HPDE6-E6E7 (cell line): ENCODE results near the gene CBFA2T3.
"Not testable (repeated sequence)": the region's sequence is repeated elsewhere in the genome, so short reads cannot be mapped to it uniquely, and the experiment has no call there.

Source experiments
- DNase-seq: peaks from one replicate; pipeline ENCODE4 v3.0.0; 2011; ENCODE audit warnings: missing footprints; ENCODE audit errors: extremely low spot score

The CBFA2T3 gene

GRCh38 chr16:88923450-88923849, 53.6 kb downstream of the CBFA2T3 start:
- DNase-seq, result no peak

GRCh38 chr16:88922826-88923410, 54.1 kb downstream of the CBFA2T3 start:
- no peak for DNase-seq

DNA sequence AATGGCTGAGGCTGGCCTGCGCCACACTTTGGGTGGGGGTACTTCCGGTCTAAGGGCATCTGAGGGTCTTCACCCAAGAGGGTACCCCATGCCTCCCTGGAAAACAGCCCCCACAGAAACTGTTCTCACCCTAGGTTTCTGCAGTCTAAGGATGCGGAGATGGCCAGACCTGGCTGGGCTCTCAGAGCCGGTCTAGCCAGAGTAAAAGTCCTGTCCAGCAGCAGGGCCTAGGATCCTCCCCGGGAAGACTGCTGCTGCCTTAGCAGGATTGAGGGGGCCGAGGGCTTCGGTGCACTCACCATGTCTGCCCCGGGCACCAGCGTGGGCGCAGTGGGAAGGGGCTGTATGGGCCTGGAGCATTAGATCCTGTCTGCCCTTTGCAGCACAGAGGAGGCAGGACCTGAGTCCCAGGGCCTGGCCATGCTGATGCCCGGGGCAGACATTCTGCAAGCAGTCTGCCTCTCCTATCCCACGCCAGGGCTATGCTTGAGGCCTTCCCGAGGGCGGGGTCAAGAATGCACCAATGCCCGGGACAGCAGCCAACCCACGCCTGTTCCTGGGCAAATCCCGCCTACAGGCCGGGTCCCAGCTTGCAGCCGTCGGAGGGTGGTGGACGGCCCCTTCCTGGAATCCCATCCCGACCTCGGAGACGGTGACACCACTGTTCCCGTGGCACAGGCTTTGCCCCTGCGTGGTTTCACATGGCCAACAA, 54.7 kb downstream of the CBFA2T3 start:
- DNase-seq, result no peak

DNA sequence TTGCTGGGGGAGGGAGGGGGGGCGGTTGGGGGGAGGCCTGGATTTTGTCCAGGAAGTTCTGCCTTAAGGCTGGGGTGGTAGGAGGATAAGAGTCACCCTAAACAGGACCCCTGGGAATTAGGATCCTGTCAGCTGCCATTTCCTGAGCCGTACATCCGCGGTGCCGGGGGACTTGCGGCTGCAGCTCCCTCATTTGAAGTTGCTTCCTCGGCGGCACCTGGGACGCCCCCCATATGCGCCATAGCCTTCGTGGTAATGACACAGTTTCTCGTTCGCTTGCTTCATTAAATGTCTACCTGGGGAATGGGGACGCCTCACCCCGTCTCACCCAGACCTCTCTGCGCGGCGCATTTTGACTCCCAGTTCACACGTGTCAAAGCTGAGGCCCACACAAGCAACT, 55.4 kb downstream of the CBFA2T3 start:
- DNase-seq, result no peak

DNA sequence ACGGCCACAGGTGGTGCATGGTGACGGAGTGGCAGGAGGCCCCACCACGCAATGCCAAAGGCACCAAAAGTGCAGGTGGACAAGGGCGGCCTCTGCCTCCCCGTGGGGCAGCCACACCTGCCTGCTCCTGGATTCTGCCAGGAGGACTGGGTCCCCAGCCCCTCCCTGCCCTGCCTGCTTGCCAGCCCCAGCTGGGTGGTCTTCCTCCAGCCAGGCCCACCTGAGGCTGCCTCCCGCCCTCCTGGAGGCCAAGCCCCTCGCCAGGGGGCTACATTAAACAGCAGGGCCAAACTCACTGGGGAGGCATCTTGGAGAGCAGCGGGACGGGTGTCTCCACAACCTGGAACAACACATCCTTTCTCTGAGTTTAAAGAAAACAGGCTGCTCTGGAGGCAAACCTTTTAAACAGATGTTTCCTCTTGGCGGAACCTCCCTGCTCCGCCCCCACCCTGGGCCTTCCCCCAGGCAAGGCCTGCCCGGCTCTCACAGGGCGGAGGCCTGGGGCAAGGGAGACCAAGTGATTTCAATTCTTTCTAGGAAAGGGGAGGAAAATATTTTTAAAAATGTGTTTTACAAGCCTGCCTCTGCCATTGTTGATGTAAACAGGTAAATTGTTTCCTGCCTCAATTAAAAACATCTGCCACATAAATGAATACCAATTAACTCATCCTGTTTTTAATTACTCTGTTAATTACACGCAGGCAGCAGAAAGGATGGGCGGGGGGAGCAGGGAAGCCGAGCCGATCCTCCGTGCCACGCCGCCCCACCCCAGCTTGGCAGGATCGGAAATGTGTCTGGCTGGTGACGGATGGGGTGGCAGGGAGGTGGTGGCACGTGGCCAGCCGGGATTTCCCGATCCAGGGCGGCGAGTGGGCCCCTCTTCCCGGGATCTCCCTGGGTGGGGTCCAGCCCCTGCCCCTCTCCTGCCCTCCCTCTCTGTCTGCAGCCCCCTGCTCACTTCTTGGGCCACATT, 56.1 kb downstream of the CBFA2T3 start:
- no peak for DNase-seq

- no peak for DNase-seq
Measured at GRCh38 chr16:88919936-88920335, 57.1 kb downstream of the CBFA2T3 start.

DNA sequence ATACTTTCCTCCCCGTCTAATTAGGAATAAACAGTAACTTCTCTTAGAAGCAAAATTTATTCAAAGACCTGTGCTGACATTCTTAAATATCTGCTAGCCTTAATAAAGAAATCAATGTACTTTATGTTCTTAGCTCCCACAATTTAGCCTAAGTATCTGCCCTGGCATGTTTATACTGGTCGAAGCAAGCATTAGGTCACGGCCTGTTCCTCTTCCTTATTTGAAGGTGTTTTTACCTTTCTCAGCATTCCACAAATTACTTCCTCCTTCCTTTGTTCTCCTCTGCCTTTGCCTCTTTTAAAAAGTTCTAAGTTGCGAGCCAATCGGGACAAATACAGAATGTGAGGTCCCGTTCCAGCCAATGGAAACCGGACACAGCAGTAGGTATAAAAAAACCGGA, 58.1 kb downstream of the CBFA2T3 start:
- DNase-seq, result not testable (repeated sequence)

GRCh38 chr16:88917915-88918627, 58.9 kb downstream of the CBFA2T3 start:
- no peak for DNase-seq

DNA sequence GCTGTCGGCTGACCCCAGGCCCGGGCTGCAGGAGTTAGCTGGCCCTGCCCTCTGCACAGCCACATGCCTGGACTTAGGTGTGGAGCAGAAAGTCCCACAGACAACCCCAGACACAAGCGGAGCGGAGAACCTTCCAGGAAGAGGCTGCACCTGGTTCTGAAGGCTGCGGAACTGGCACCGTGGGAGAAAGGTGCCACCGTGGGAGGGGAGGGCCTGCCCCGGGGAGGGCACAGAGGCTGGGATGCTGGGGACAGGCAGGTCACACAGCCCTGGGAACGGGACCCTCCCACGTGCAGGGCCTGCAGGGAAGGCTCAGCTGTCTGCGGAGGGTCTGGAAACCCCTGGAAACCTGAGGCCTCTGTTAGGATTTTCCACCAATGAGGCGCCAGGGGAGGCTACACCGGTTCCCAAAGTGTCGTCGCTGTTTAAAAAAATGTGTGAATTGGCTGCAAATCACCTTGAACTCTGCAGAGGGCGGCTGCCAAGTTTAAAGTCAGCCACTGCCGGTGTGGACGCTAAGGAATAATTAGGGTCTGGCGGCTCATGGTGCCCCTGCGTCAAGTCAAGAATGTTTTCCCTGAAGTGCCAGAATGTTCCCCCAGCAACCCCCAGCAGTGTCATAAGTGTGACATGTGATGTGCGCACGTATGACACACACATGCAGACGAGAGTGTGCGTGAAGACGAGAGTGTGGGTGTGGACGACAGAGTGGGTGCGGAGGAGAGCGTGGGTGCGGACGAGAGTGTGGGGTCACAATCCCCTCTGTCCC, 59.7 kb downstream of the CBFA2T3 start:
- no peak for DNase-seq

DNA sequence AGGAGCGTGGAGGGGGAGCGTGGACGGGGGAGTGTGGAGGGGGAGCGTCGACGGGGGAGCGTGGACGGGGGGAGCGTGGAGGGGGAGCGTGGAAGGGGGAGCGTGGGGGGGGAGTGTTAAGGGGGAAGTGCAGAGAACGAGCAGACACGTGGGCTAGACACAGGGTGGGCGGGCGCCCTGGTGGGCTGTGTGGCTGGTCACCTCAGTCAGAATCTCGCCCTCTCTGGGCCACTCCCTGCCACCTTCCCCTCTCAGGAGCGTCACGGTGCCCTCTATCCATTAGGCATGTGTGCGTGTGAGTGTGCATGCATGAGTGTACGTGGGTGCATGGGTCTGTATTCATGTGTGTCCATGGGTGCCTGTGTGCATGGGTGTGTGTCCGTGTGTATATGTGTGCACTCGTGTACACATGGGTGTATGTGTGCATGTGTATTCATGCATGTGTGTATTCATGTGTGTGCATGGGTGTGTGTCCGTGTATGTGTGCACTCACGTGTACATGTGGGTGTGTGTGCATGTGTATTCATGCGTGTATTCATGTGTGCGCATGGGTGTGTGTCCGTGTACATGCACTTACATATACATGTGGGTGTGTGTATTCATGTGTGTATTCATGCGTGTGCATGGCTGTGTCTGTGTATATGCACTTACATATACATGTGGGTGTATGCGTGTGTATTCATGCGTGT, 61.2 kb downstream of the CBFA2T3 start:
- DNase-seq, result no peak

DNA sequence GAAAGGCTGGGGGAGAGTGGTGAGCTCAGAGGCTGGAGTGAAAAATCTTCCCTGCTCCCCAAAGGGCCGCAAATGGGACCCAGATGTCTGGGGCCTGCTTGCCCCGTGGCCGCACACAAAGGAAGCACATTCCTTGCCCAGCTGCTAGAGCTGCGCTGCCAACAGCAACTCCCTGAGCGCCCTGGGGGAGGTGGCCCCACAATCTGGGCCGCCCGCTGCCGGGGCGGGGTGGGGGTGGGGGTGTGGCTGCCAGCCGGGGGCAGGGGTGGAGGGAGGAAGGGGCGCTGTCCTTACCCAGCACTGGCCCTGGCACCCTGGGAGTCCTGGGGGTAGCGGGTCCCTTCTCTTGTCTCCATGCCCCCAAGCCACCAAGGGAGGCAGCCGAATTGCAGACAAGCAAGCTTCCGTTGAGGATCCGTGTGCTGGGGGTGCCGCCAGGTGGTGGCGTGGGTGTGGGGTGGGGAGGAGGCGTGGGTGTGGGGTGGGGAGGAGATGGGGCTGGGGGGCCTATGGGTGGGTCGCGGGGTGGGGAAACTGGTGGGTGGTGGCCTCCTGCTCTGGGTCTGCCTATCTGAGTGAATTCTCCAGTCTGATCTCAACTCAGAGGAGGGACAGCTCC, 62.1 kb downstream of the CBFA2T3 start:
- DNase-seq, result no peak

DNA sequence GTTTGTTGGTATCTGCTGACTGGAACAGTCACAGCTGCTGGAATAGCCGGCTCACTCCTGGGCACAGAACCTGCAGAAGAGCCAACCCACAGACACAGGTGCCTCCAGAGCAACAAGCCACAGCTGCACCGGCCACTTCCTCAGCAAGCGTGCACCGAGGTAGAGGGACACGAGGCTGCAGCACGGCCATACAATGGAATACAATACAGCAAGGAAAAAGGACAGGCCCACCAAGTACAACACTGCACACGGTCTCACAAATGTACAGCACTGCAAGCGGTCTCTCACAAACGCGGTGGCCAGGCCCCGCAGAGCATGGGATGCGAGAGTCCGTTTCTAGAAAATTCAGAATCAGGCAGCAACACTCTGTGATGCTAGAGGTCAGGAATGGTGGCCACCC, 63.1 kb downstream of the CBFA2T3 start:
- no peak for DNase-seq

- no peak for DNase-seq
Measured at GRCh38 chr16:88913001-88913612, 63.9 kb downstream of the CBFA2T3 start.

DNA sequence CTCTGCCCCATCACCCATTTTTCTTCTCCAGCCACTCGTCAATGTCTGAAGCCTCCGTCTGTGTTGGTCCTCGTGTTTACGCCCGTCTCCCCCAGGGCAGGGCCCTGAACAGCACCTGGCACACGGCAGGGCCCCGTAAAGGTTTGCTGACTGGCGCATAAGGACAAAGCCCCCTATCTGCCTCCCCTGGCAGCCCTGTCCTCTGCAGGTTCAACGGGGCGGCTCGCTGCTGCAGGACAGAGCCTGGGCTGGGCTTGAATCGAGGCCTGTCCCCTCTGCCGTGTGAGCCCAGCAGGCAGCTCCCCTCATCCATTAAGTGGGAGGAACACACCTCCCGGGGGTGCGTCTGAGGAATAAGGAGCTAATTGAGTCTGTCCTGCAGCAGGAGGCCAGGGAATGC, 64.5 kb downstream of the CBFA2T3 start:
- DNase-seq, result no peak

- DNase-seq, result no peak
Measured at GRCh38 chr16:88911946-88912310, 65.1 kb downstream of the CBFA2T3 start.

- no peak for DNase-seq
Measured at GRCh38 chr16:88911136-88911945, 65.7 kb downstream of the CBFA2T3 start.

DNA sequence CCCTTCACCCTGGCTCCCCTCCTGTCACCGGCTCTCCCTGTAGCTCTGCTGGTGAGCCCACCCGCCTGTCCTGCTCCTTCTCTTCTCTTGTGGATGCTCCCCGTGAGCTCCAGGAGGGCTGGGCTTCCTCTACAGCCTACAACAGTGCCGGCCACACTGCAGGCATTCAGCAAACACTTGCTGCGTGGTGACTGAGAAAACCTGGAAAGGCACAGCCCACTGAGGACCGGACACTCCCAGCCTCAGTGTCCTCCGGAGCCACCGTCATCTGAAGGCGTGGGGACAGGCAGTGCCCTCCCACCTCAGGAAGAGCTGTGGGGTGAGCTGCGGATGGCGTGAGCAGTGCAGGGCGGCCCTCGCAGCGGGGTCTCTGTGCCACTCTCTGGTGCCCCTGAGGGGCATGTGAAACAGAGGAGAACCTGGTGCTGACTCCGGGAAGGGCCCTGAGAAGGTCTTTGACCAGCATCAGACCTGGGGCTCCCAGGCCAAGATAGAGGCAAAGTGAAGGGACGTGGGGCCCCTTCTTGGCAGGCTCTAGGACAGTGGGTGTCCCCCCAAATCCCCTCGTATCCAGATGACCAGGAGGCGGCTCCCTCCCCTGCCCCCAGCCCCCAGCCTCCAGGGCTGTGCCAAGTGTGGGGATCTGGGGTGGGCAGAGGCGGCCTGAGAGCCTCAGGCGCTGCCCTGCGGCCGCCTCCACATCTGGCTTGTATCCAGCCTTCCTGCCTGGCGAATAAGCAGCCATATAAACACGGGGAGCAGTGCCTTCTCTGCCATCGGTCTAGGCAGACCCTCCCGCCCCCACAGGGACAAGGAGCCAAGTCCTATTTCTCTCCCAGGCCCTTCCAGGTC, 66.5 kb downstream of the CBFA2T3 start:
- no peak for DNase-seq
